OCI-LY3 (cell line): ENCODE data around the gene CCDC187.

Source experiments
- H2AFZ ChIP-seq: fragments of 200-600, 300-600 bp; shearing (Covaris generic); 2 replicates; pipeline ENCODE4 v1.6.0; 2014; ENCODE audit warnings: antibody characterized with exemption, low read depth, low read length
- H3K27ac ChIP-seq: fragments of 200-600, 300-600 bp; sonication (generic); 2 replicates; pipeline ENCODE4 v1.5.1; 2014; ENCODE audit warnings: mild to moderate bottlenecking, low read length, moderate library complexity, mixed read lengths
- H3K27me3 ChIP-seq: fragments of 200-600, 300-600 bp; sonication (generic); 2 replicates; pipeline ENCODE4 v1.6.1; 2014; ENCODE audit warnings: low read depth, low read length, mixed read lengths
- H3K36me3 ChIP-seq: fragments of 200-600, 300-600 bp; sonication (generic); replicated peaks from 2 replicates; pipeline ENCODE3; 2014; ENCODE audit warnings: low read depth, low read length, mixed read lengths
- H3K4me1 ChIP-seq: fragments of 300-600, 200-600 bp; sonication (generic); 2 replicates; pipeline ENCODE4 v1.6.1; 2014; ENCODE audit warnings: low read length, mixed read lengths
- H3K4me2 ChIP-seq: fragments of 200-600, 300-600 bp; sonication (generic); 2 replicates; pipeline ENCODE4 v1.6.1; 2014; ENCODE audit warnings: low read length, mixed read lengths
- H3K4me3 ChIP-seq: fragments of 300-600, 200-600 bp; sonication (generic); 2 replicates; pipeline ENCODE4 v1.5.1; 2014; ENCODE audit warnings: antibody characterized with exemption, mild to moderate bottlenecking, low read length, moderate library complexity
- H3K79me2 ChIP-seq: fragments of 300-600, 200-600 bp; shearing (Covaris generic); 2 replicates; pipeline ENCODE4 v1.6.1; 2014; ENCODE audit warnings: mild to moderate bottlenecking, low read length, mixed read lengths
- H3K9ac ChIP-seq: fragments of 300-600, 200-600 bp; shearing (Covaris generic); 2 replicates; pipeline ENCODE4 v1.6.0; 2014; ENCODE audit warnings: mild to moderate bottlenecking, low read length, moderate library complexity
- H3K9me3 ChIP-seq: fragments of 200-600, 300-600 bp; shearing (Covaris generic); 2 replicates; pipeline ENCODE4 v1.6.1; 2014; ENCODE audit warnings: low read length, mixed read lengths; ENCODE audit not compliant: insufficient read depth
- H4K20me1 ChIP-seq: fragments of 200-600, 300-600 bp; sonication (generic); 2 replicates; pipeline ENCODE4 v1.6.1; 2016; ENCODE audit warnings: low read length, mixed read lengths; ENCODE audit not compliant: insufficient read depth
- EZH2phosphoT487 ChIP-seq: fragments of 200-600 bp; shearing (Covaris generic); IDR thresholded peaks from 2 replicates; pipeline ENCODE4 v1.6.1; 2018; ENCODE audit warnings: antibody characterized with exemption, mixed run types, low read depth
- TF ChIP-seq, protein P1 (sequence below): fragments of 200-600, 300-600 bp; sonication (generic); IDR thresholded peaks from 2 replicates; pipeline ENCODE4 v1.5.1; 2014; ENCODE audit warnings: antibody characterized with exemption, low read length, low read depth

The CCDC187 gene

DNA sequence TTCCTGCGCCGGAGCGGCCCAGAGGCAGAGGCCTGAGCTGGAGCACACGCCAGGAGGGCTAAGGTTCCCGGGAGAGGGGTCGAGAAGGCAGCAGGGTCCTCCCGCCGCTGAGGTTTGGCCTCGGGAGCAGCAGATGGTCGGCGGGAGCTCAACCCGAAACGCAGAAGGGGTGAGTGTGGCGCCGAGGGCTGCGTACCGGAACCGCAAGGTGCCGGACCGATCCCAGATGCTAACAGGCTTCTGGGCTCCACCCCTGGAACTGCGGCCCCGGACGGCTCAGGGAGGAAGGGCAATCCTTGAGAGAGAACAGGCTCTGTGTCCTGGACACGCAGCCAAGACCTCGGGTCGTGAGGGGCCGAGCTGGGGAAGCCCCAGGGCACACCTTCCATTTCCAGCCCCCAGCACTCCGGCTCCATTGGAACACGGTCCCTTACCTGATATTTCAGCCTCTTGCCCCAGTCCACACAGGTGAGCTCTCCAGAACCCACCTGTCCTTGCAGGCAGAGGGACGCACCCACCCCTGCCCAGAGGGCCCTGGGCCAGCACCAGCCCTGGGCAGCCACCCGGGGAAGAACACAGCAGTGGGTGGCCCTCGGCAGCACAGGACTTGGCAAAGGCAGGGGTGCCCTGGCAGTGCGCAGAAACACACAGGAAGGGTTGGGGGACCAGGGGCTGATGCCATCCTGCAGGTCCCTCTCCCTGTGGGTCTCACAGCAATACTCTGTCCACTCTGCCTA lies 100.3 kb downstream of the CCDC187 start:
- H3K4me1 ChIP-seq: no peaks in the 10 kb centered on the region
- H2AFZ ChIP-seq: no peak overlapping the region
- no peaks in the 10 kb centered on the region for H3K27me3 ChIP-seq
- H3K4me2 ChIP-seq: no peak overlapping the region
- TF ChIP-seq, protein P1, sequence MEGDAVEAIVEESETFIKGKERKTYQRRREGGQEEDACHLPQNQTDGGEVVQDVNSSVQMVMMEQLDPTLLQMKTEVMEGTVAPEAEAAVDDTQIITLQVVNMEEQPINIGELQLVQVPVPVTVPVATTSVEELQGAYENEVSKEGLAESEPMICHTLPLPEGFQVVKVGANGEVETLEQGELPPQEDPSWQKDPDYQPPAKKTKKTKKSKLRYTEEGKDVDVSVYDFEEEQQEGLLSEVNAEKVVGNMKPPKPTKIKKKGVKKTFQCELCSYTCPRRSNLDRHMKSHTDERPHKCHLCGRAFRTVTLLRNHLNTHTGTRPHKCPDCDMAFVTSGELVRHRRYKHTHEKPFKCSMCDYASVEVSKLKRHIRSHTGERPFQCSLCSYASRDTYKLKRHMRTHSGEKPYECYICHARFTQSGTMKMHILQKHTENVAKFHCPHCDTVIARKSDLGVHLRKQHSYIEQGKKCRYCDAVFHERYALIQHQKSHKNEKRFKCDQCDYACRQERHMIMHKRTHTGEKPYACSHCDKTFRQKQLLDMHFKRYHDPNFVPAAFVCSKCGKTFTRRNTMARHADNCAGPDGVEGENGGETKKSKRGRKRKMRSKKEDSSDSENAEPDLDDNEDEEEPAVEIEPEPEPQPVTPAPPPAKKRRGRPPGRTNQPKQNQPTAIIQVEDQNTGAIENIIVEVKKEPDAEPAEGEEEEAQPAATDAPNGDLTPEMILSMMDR: no peak
- TF ChIP-seq EZH2phosphoT487: no peak
- H3K79me2 ChIP-seq: no peaks in the 10 kb centered on the region
- peaks cover 5% of the 10 kb centered on the region for H3K36me3 ChIP-seq
- no peak overlapping the region for H3K27ac ChIP-seq
- H3K9ac ChIP-seq: no peak overlapping the region
- peaks cover 11% of the 10 kb centered on the region; the same call in 1 of the 2 replicates for H4K20me1 ChIP-seq
- no peak overlapping the region for H3K4me3 ChIP-seq
- no peaks in the 10 kb centered on the region for H3K9me3 ChIP-seq

DNA sequence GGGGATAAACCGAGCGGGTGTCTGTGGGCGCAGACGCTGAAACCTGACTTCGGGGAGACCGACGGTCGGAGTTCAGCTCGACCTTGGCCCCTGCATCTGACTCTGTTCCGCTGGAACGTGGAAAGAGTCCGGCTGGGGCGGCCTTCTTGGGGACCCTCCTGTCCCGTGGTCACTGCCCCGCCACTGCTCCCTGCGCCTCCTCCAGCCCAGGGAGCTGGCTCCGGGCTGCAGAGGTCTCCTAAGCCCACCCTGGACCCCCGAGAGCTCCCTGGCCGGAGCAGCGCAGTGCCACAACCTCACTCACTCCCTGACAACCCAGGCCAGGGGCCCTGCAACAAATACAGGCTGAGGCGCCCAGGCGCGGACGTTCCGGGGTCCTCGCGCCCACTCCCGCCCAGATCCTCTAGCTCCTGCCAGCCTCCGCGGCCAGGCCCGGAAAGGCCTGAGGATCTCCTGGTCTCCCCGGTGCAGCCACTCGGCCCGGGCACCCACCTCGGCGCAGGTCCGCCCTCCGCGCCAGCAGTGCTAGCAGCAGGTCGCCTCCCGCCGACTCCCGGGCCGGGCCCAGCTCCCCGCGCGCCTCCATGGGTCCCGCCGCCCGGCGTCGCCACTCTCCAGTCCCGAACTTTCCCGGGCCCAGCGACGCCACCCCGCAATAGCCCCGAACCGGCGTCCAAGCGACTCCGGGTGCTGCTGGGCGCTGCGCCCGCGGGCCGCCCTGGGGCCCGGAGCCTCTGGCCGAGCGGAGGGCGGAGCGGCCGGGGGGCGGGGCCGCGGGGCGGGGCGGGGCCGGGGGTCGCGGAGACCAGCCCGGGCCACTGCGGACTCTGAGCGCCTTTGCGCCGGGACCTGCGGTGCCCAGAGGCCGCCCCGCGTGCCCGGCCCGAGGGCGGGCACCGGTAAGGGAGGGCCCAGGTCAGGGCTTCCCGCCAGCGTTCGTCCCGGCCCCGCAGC lies 101.2 kb downstream of the CCDC187 start:
- H4K20me1 ChIP-seq: peaks cover 11% of the 10 kb centered on the region; the same call in 1 of the 2 replicates

DNA sequence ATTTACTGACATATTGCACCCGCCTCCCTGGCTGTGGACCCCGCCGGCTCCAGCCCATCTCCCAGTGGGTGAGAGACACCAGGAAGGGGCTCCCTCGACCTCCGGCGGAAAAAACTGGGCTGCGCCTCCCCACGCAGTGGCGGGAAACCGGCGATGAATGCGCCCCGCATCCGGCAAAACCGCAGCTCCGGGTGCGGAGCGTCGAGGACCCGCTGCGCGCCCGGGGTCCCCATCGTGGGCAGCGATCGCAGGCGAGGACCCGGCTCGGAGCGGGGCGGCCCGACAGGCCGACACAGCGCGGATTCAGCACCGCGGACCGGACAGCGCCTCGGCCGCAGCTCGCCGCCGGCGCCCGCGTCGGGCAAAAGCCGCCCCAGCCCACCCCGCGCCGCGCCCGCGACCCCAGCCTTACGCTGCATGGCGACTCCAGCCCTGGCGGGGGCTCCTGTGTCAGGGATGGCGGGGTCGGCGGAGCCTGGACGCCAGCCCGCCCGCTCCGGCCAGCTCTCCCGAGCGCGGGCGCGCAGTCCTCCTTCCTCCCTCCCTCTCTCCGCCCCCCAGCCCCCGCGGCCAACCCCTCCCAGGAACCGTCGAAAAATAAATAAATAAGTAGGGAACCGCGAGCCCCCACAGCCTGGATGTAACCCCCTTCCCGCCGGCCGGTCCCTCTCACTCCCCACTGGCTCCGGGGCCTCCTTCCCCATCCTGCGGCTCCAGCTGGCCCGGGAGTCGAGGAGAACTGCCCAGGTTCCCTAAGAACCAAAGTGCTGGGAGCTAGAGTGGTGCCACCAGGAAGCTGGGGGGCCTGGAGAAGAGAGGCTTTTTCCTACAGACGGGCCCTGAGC lies 102.1 kb downstream of the CCDC187 start:
- Histone ChIP-seq H3K36me3 (peaks cover 5% of the 10 kb centered on the region), H3K79me2 (no peaks in the 10 kb centered on the region), H4K20me1 (peaks cover 5% of the 10 kb centered on the region; the same call in 1 of the 2 replicates), H3K4me2 (no peak overlapping the region), H3K27me3 (peaks cover 2% of the 10 kb centered on the region), H3K4me3 (no peak overlapping the region), H3K4me1 (no peaks in the 10 kb centered on the region), H3K9me3 (no peaks in the 10 kb centered on the region), H3K9ac (no peak overlapping the region), H2AFZ (no peak overlapping the region), H3K27ac (no peak overlapping the region)
- no peak for TF ChIP-seq EZH2phosphoT487
- TF ChIP-seq, protein P1: no peak

More for the DNA sequence above, 101.2 kb downstream of the CCDC187 start:
- no peak overlapping the region for H3K27ac ChIP-seq
- no peak overlapping the region for H2AFZ ChIP-seq
- no peak overlapping the region for H3K4me3 ChIP-seq
- H3K79me2 ChIP-seq: no peaks in the 10 kb centered on the region
- no peaks in the 10 kb centered on the region for H3K9me3 ChIP-seq
- H3K4me2 ChIP-seq: no peak overlapping the region
- no peak overlapping the region for H3K9ac ChIP-seq
- no peaks in the 10 kb centered on the region for H3K4me1 ChIP-seq
- no peaks in the 10 kb centered on the region for H3K27me3 ChIP-seq
- TF ChIP-seq, protein P1: no peak
- no peak for TF ChIP-seq EZH2phosphoT487
- H3K36me3 ChIP-seq: peaks cover 5% of the 10 kb centered on the region
